Measurements from ENCODE around the gene RUNX3. TPM values are rescaled to one million over a fixed set of nuclear protein-coding genes. Genes with fewer than 3 reads are reported as not detected.

The RUNX3 gene
- total and polyA plus RNA-seq, 2 of the 8 experiments (the other 6 are each of a cell fraction or from before 2014, with no cell fraction given), result 0.62 to 0.82 TPM

- Histone ChIP-seq H3K79me1 (ENCODE audit: low read depth, low read length) (no peaks in the 10 kb centered on the region), H2AK5ac (ENCODE audit: low read depth, low read length) (no peak overlapping the region), H3K4me1 (replicated peaks in 1 of 4; ENCODE audit: control insufficient read depth in 3 of 4, insufficient read depth in 4 of 4, low read length in 3 of 4) (peaks cover 3 to 21% (median 12%) of the 10 kb centered on the region in 4 experiments; a peak in 6 of 7 replicates), H3K9ac (replicated peaks in 1 of 4; ENCODE audit: extremely low read depth in 1 of 4, low read depth in 3 of 4, low read length in 3 of 4) (no peak overlapping the region; a peak in 1 of 7 replicates), H3K14ac (ENCODE audit: insufficient read length) (no peak overlapping the region), H4K91ac (replicated peaks; ENCODE audit: insufficient read length, low read length) (no peak overlapping the region), H2AFZ (ENCODE audit: low read length) (no peak overlapping the region), H2BK5ac (ENCODE audit: low read depth, low read length) (no peak overlapping the region), H4K20me1 (replicated peaks in 1 of 2; ENCODE audit: control insufficient read depth in 1 of 2, insufficient read depth in 2 of 2, low read length in 2 of 2) (no peaks in the 10 kb centered on the region), H3K4me3 (ENCODE audit: extremely low read depth in 1 of 4, insufficient read depth in 2 of 4, low read depth in 3 of 4, low read length in 4 of 4) (no peak overlapping the region), H3K27me3 (replicated peaks in 1 of 4; ENCODE audit: control insufficient read depth in 3 of 4, extremely low read depth in 1 of 4, insufficient read depth in 3 of 4, low read length in 3 of 4) (no peaks in the 10 kb centered on the region), H3K18ac (ENCODE audit: extremely low read depth, low read length) (no peak overlapping the region), H3K23me2 (ENCODE audit: low read depth, low read length) (no peaks in the 10 kb centered on the region; the same call in 1 of the 2 replicates), H3K23ac (ENCODE audit: insufficient read length) (no peak overlapping the region), H2BK12ac (ENCODE audit: low read depth, low read length) (no peak overlapping the region), H2BK20ac (ENCODE audit: low read length) (no peak overlapping the region), H3K79me2 (ENCODE audit: control insufficient read depth in 1 of 2, insufficient read depth in 2 of 2, low read length in 2 of 2) (no peaks in the 10 kb centered on the region), H3K4ac (replicated peaks; ENCODE audit: insufficient read length, low read depth, low read length) (no peak overlapping the region), H3K27ac (ENCODE audit: low read depth, low read length) (no peak overlapping the region), H3K4me2 (ENCODE audit: insufficient read depth in 1 of 2, low read depth in 2 of 2, low read length in 2 of 2) (no peak overlapping the region), H2BK120ac (replicated peaks; ENCODE audit: low read depth, low read length) (no peak overlapping the region), H4K5ac (ENCODE audit: insufficient read length, low read depth, low read length) (no peak overlapping the region), H3K36me3 (ENCODE audit: control insufficient read depth in 2 of 4, insufficient read depth in 4 of 4, low read length in 3 of 4) (no peaks in the 10 kb centered on the region), H3K56ac (replicated peaks; ENCODE audit: insufficient read length, low read depth, low read length) (no peak overlapping the region), H2BK15ac (ENCODE audit: low read length) (no peak overlapping the region), H4K8ac (ENCODE audit: extremely low read depth, insufficient read depth, low read length) (no peak overlapping the region), H3K9me3 (ENCODE audit: insufficient read depth in 2 of 2, low read depth in 1 of 2, low read length in 1 of 2) (no peaks in the 10 kb centered on the region)
- WGBS, 2 experiments (ENCODE audit: extremely low coverage in 1 of 2, insufficient coverage in 1 of 2, insufficient read length in 1 of 2, insufficient replicate concordance in 2 of 2, low coverage in 1 of 2, low lambda C conversion rate in 2 of 2, missing lambda C conversion rate in 1 of 2), result 84% methylated on average over 5 of the region's 5 CpGs; no CpG with 5 or more reads in 1 of the 2 experiments
- TF ChIP-seq CHD2 (IDR thresholded peaks at IDR 0.05; ENCODE audit: low read length) (no peak), ZNF274 (IDR thresholded peaks at IDR 0.05; ENCODE audit: borderline replicate concordance, extremely low read depth, low read length) (no peak), CTCF (IDR thresholded peaks at IDR 0.05; ENCODE audit: control extremely low read depth in 1 of 3, insufficient read depth in 1 of 3, low read depth in 1 of 3, low read length in 3 of 3) (0 out of 4 replicates have a peak, but pooled peaks of 1 of the 3 experiments have one; percentile 11)
- no peak for FAIRE-seq
- POLR2A ChIA-PET (ENCODE audit: partially characterized antibody), result no interaction called here
- DNase-seq (ENCODE audit: low read depth in 1 of 2, low spot score in 2 of 2), result no peak
- CTCF ChIA-PET (ENCODE audit: partially characterized antibody), result interaction anchor here (0.7 to 2.5 kb wide), 5 partner anchors 10 to 153 kb away, joined by 3 to 18 read pairs (median 4); no protein-coding TSS in a partner anchor
These were observed 22.4 kb upstream of the RUNX3 start for GRCh38 chr1:24952413-24952841.

Data from H1 (cell line).